IMR-90 (cell line): ENCODE measurements around the gene ZNF768. TPM values are rescaled to one million over a fixed set of nuclear protein-coding genes. Genes with fewer than 3 reads are reported as not detected.
"Not testable (repeated sequence)": the region's sequence is repeated elsewhere in the genome, so short reads cannot be mapped to it uniquely, and the experiment has no call there.

Experiments
- ATAC-seq: fragments of 200-7000 bp; cut with Tn5 transposase; 2 replicates; pipeline ENCODE4 v1.9.1; 2020; ENCODE audit warnings: low read depth, mild to moderate bottlenecking, moderate library complexity
- BruUV-seq: library from RNA; stranded (reverse); fragments of 400-500 nt; replicated peaks from 2 replicates; lab custom pipeline; 2021; lab: Mats Ljungman, UMichigan
- CTCF ChIA-PET: fragments of 300-600 bp; formaldehyde crosslinking; extraction: SDS; loops from one replicate; lab custom pipeline; 2021; ENCODE audit warnings: antibody characterized with exemption; lab: Yijun Ruan, JAX
- POLR2A ChIA-PET: fragments of 300-600 bp; sonication (Branson Sonifier 250); formaldehyde crosslinking; loops from one replicate; lab custom pipeline; 2022; ENCODE audit warnings: antibody characterized with exemption; ENCODE audit not compliant: unreplicated experiment; lab: Charles Lee
- DNase-seq: peaks from one replicate; pipeline ENCODE4 v3.0.0; 2013
- H2AFZ ChIP-seq: replicated peaks from 2 replicates; pipeline ENCODE3; 2013; ENCODE audit warnings: low read length, mild to moderate bottlenecking; ENCODE audit not compliant: poor library complexity
- H2AK5ac ChIP-seq: 2 replicates; pipeline ENCODE4 v1.6.1; 2013; ENCODE audit warnings: low read depth, low read length, inconsistent platforms
- H2AK9ac ChIP-seq: replicated peaks from 2 replicates; pipeline ENCODE3; 2013; ENCODE audit warnings: mild to moderate bottlenecking, low read depth, low read length, moderate library complexity; ENCODE audit not compliant: poor library complexity
- H2BK120ac ChIP-seq: 2 replicates; pipeline ENCODE4 v1.6.1; 2013; ENCODE audit warnings: low read depth, low read length, inconsistent platforms
- H2BK15ac ChIP-seq: 3 replicates; pipeline ENCODE4 v1.6.1; 2013; ENCODE audit warnings: low read depth, low read length, inconsistent platforms
- H2BK20ac ChIP-seq: 2 replicates; pipeline ENCODE4 v1.6.1; 2013; ENCODE audit warnings: low read depth, mild to moderate bottlenecking, inconsistent platforms, low read length, moderate library complexity
- H2BK5ac ChIP-seq: 2 replicates; pipeline ENCODE4 v1.6.1; 2013; ENCODE audit warnings: mild to moderate bottlenecking, low read depth, low read length, inconsistent platforms; ENCODE audit not compliant: poor library complexity, severe bottlenecking
- H3K14ac ChIP-seq: replicated peaks from 2 replicates; pipeline ENCODE4 v1.6.1; 2013; ENCODE audit warnings: low read depth, low read length, inconsistent platforms
- H3K18ac ChIP-seq: 2 replicates; pipeline ENCODE4 v1.6.1; 2013; ENCODE audit warnings: low read depth, low read length, control low read depth
- H3K23ac ChIP-seq: 2 replicates; pipeline ENCODE4 v1.6.1; 2013; ENCODE audit warnings: low read depth, low read length, inconsistent platforms
- H3K27ac ChIP-seq: 2 replicates; pipeline ENCODE4 v1.5.1; 2013; ENCODE audit warnings: mild to moderate bottlenecking, control low read depth, low read length; ENCODE audit not compliant: insufficient read depth
- H3K27me3 ChIP-seq: 2 replicates; pipeline ENCODE4 v1.6.1; 2013; ENCODE audit warnings: low read length; ENCODE audit not compliant: control insufficient read depth, insufficient read depth
- H3K36me3 ChIP-seq: 2 replicates; pipeline ENCODE4 v1.6.1; 2013; ENCODE audit warnings: low read length, mixed read lengths; ENCODE audit not compliant: control insufficient read depth, insufficient read depth
- H3K4ac ChIP-seq: 2 replicates; pipeline ENCODE4 v1.6.1; 2013; ENCODE audit warnings: low read depth, low read length, inconsistent platforms
- H3K4me1 ChIP-seq: 2 replicates; pipeline ENCODE4 v1.6.1; 2013; ENCODE audit warnings: low read length, mixed read lengths; ENCODE audit not compliant: control insufficient read depth, insufficient read depth
- H3K4me2 ChIP-seq: 2 replicates; pipeline ENCODE4 v1.6.1; 2013; ENCODE audit warnings: low read depth, mild to moderate bottlenecking, control low read depth, low read length, moderate library complexity
- H3K4me3 ChIP-seq: 2 replicates; pipeline ENCODE4 v1.5.1; 2013; ENCODE audit warnings: low read depth, mild to moderate bottlenecking, control low read depth, low read length, moderate library complexity; ENCODE audit not compliant: insufficient read depth
- H3K56ac ChIP-seq: 2 replicates; pipeline ENCODE4 v1.6.1; 2013; ENCODE audit warnings: low read length, inconsistent platforms; ENCODE audit not compliant: insufficient read depth; ENCODE audit errors: extremely low read depth
- H3K79me1 ChIP-seq, 2 experiments: 2 replicates each; pipeline ENCODE4 v1.6.1; 2013; ENCODE audit warnings: low read length in 2 of 2, inconsistent platforms in 1 of 2, low read depth in 1 of 2
- H3K9ac ChIP-seq: 2 replicates; pipeline ENCODE4 v1.6.1; 2013; ENCODE audit warnings: low read depth, low read length, control low read depth
- H3K9me1 ChIP-seq: 2 replicates; pipeline ENCODE4 v1.6.1; 2013; ENCODE audit warnings: low read length, inconsistent platforms; ENCODE audit not compliant: insufficient read depth
- H3K9me3 ChIP-seq: 2 replicates; pipeline ENCODE4 v1.6.1; 2013; ENCODE audit warnings: low read length; ENCODE audit not compliant: control insufficient read depth, insufficient read depth
- H4K20me1 ChIP-seq: 2 replicates; pipeline ENCODE4 v1.6.1; 2013; ENCODE audit warnings: low read length, inconsistent platforms; ENCODE audit not compliant: insufficient read depth
- H4K5ac ChIP-seq: 2 replicates; pipeline ENCODE4 v1.6.1; 2013; ENCODE audit warnings: mild to moderate bottlenecking, low read depth, low read length, control low read depth
- H4K8ac ChIP-seq, 2 experiments: 2 replicates each; pipeline ENCODE4 v1.6.1; 2013; ENCODE audit warnings: low read depth in 2 of 2, low read length in 2 of 2, control low read depth in 1 of 2, inconsistent platforms in 1 of 2
- H4K91ac ChIP-seq: 2 replicates; pipeline ENCODE4 v1.6.1; 2013; ENCODE audit warnings: low read depth, low read length, inconsistent platforms; ENCODE audit not compliant: insufficient read depth
- FOS ChIP-seq: fragments of 150-350 bp; IDR thresholded peaks from 2 replicates; pipeline ENCODE4 v1.6.1; 2016; ENCODE audit warnings: low read depth, low read length
- MAFK ChIP-seq: IDR thresholded peaks from 2 replicates; pipeline ENCODE4 v1.6.1; 2012; ENCODE audit warnings: low read depth, low read length, improper control_type of control experiment
- MAZ ChIP-seq: IDR thresholded peaks from 2 replicates; pipeline ENCODE4 v1.6.1; 2012; ENCODE audit warnings: low read depth, mild to moderate bottlenecking, low read length, improper control_type of control experiment, moderate library complexity, borderline replicate concordance
- WGBS, 2 experiments: methylation state at CpG; one replicate each; pipeline versions ENCODE4 v1.1.5 to v1.1.7; 2013; ENCODE audit warnings: missing lambda C conversion rate in 2 of 2; ENCODE audit not compliant: insufficient read length in 1 of 2; ENCODE audit errors: extremely low coverage in 2 of 2; 5-methylcytosine and 5-hydroxymethylcytosine counted together
- dilution Hi-C: fragments of 300-500 bp; cut with HindIII; formaldehyde crosslinking; loops from one replicate; pipeline ENCODE4 v1.14.3; 2018; ENCODE audit warnings: low sequenced_read_pairs; ENCODE audit not compliant: unreplicated experiment
- in situ Hi-C: fragments of 300-500 bp; cut with MboI; formaldehyde crosslinking; loops from 3 replicates; pipeline ENCODE4 v1.14.3; 2019; ENCODE audit warnings: low sequenced_read_pairs, inconsistent platforms, mixed read lengths
- intact Hi-C: fragments of 100-400 bp; cut with micrococcal nuclease; formaldehyde crosslinking; loops from 2 replicates; pipeline ENCODE4 v1.10.0; 2022
- polyA plus RNA-seq, 3 experiments: library from polyadenylated mRNA; depleted of rRNA; stranded (reverse); fragments of >200 nt; gene quantifications; 2 replicates each; pipeline ENCODE4 v1.2.3, GENCODE V29; 2012; ENCODE audit warnings: low replicate concordance in 1 of 3
- total RNA-seq: library from RNA; depleted of rRNA; stranded (reverse); fragments of >200 nt; gene quantifications from 2 replicates; pipeline ENCODE4 v1.2.3, GENCODE V29; 2012

The ZNF768 gene
- total and polyA plus RNA-seq, 2 of the 4 experiments (the other 2 are of a cell fraction), result 9.3 to 22.1 TPM

DNA sequence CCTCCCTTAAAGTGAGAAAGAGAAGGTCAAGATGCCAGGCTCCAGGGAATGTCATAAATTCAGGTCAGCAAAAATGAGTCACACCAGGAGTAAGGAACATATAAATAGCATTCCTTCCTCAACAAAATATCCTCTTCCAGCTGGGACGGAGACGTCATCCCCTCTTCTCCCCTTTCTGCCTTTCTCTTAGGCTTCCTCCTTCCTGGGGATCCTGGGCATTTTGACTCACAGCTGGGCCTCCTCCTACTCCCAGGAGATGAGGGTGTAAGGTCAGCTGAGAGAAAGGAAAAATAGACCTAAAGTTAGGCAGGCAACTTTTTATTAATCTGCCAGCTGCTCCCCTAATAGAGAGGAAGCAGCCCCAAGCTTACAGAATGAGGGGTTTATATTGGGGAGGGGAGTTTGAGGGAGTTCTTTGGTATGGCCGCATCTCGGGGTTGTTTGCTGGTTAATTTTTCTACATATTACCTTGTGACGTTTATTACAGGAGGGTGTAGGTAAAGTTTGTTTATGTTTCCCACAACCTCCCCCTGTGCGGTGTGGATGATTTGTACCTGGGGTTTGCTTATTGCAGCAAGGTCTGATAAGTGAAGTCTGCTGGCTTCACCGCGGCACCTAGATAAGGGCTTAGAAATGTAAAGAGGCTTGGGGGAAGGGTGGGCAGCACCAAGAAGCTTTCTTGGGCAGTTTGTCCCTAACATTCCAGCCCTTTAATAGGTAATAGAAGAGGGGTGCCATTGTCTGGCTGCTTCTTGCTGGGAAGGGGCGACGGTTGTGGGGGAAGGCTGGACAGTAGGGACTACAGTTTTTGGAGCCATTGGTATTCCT lies 15.3 kb upstream of the ZNF768 start:
- in situ Hi-C loops (no loop called here), dilution Hi-C loops (no loop called here), intact Hi-C loops (loop anchor here (1.0 kb wide), 1 partner anchor 27 kb away; no protein-coding TSS in a partner anchor)
- no peak overlapping the region for H3K56ac ChIP-seq
- no peak overlapping the region for H3K9ac ChIP-seq
- H3K9me3 ChIP-seq, result no peaks in the 10 kb centered on the region
- peak overlapping the region; percentile 2; the same call in 1 of the 2 replicates for H2BK120ac ChIP-seq
- 0 out of 2 replicates have a peak, but pooled peaks cover 3% of the 10 kb centered on the region for H3K9me1 ChIP-seq
- H2BK20ac ChIP-seq, result no peak overlapping the region
- no peak overlapping the region; the same call in 1 of the 2 replicates for H4K91ac ChIP-seq
- peak; percentile 82 for DNase-seq
- peak overlapping the region; percentile 77 for H2AFZ ChIP-seq
- ChIA-PET CTCF (no interaction called here), POLR2A (no interaction called here)
- H3K4me3 ChIP-seq, result no peak overlapping the region
- peak overlapping the region; percentile 6; the same call in 1 of the 2 replicates for H3K14ac ChIP-seq
- peak overlapping the region; percentile 27; the same call in 1 of the 2 replicates for H3K18ac ChIP-seq
- H4K20me1 ChIP-seq, result no peaks in the 10 kb centered on the region
- H2AK9ac ChIP-seq, result no peak overlapping the region
- peak overlapping the region; percentile 36 for H2AK5ac ChIP-seq
- H3K23ac ChIP-seq, result no peak overlapping the region
- H3K79me1 ChIP-seq, result peaks cover 0 to 3% of the 10 kb centered on the region in 2 experiments; a peak in 1 of 4 replicates
- no TSS peak for BruUV-seq
- H2BK15ac ChIP-seq, result no peak overlapping the region
- H4K5ac ChIP-seq, result peak overlapping the region; percentile 38
- peak overlapping the region; percentile 57; the same call in 1 of the 2 replicates for H3K4me2 ChIP-seq
- 71% methylated on average over 2 of the region's 10 CpGs; no CpG with 5 or more reads in 1 of the 2 experiments for WGBS, 2 experiments
- H3K27me3 ChIP-seq, result no peaks in the 10 kb centered on the region
- peak overlapping the region; percentile 27 for H2BK5ac ChIP-seq
- TF ChIP-seq MAZ (no peak), MAFK (peak; percentile 42; the same call in 1 of the 2 replicates), FOS (peak; percentile 48; the same call in 1 of the 2 replicates)
- peak overlapping the region; percentile 38; the same call in 1 of the 2 replicates for H3K27ac ChIP-seq
- no peaks in the 10 kb centered on the region for H3K36me3 ChIP-seq
- peak; percentile 98 for ATAC-seq
- peak overlapping the region in 1 of 2 experiments; percentile 61; a peak in 1 of 4 replicates for H4K8ac ChIP-seq
- H3K4me1 ChIP-seq, result peaks cover 10% of the 10 kb centered on the region; the same call in 1 of the 2 replicates
- H3K4ac ChIP-seq, result peak overlapping the region; percentile 25; the same call in 1 of the 2 replicates

DNA sequence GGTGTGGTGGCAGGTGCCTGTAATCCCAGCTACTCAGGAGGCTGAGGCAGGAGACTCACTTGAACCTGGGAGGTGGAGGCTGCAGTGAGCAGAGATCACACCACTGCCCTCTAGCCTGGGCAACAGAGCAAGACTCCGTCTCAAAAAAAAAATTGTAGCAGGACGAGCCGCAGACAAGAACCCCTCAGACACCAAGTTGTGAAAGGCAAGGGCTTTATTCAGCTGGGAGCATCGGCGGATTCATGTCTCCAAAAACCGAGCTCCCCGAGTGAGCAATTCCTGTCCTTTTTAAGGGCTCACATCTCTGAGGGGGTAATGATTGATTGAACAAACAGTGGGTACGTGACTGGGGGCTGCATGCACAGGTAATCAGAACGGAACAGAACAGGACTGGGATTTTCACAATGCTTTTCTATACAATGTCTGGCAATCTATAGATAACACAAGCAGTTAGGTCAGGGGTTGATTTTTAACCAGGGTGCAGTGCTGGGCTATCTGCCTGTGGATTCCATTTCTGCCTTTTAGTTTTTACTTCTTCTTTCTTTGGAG lies 14.6 kb upstream of the ZNF768 start:
- BruUV-seq, H2BK20ac ChIP-seq, H4K91ac ChIP-seq, DNase-seq, H3K4me3 ChIP-seq, H2BK120ac ChIP-seq, H3K14ac ChIP-seq, H2AK9ac ChIP-seq, H3K4me2 ChIP-seq, H3K36me3 ChIP-seq, H3K23ac ChIP-seq, POLR2A ChIA-PET, H3K4ac ChIP-seq, in situ Hi-C loops, CTCF ChIA-PET, H3K56ac ChIP-seq, H2AFZ ChIP-seq, dilution Hi-C loops, H2AK5ac ChIP-seq, H3K9ac ChIP-seq, H2BK5ac ChIP-seq, H3K9me3 ChIP-seq, H3K27me3 ChIP-seq, H2BK15ac ChIP-seq, H3K79me1 ChIP-seq, H4K20me1 ChIP-seq, H3K9me1 ChIP-seq, H4K5ac ChIP-seq, intact Hi-C loops: not testable (repeated sequence)
- ATAC-seq, result peak; percentile 44
- WGBS, 2 experiments, result 58% methylated on average over 5 of the region's 9 CpGs; no CpG with 5 or more reads in 1 of the 2 experiments
- Histone ChIP-seq H3K27ac (peak overlapping the region; percentile 27; the same call in 1 of the 2 replicates), H4K8ac (peak overlapping the region in 1 of 2 experiments; percentile 27; a peak in 1 of 4 replicates), H3K18ac (0 out of 2 replicates have a peak overlapping the region, but pooled peaks have one; percentile 20), H3K4me1 (peaks cover 11% of the 10 kb centered on the region)
